Uterus (tissue), 2 donors: ENCODE data around the gene EPHB3.

Experiments
- POLR2A ChIP-seq, 2 donors: fragments of 450-650 bp; IDR thresholded peaks; one replicate each; pipeline ENCODE4 v1.6.1; 2016; ENCODE audit warnings: antibody characterized with exemption in 2 of 2, mild to moderate bottlenecking in 1 of 2, moderate library complexity in 1 of 2
- TF ChIP-seq, protein P1 (sequence below), 4 experiments: fragments of 200-600 bp in 2 of 4; fragments of 450-650 bp in 2 of 4; sonication (generic) in 2 of 4; IDR thresholded peaks; one replicate each; pipeline ENCODE4 v1.5.1; 2016 to 2019; ENCODE audit warnings: antibody characterized with exemption in 4 of 4, mild to moderate bottlenecking in 2 of 4, moderate library complexity in 1 of 4

- TF ChIP-seq, protein P1, sequence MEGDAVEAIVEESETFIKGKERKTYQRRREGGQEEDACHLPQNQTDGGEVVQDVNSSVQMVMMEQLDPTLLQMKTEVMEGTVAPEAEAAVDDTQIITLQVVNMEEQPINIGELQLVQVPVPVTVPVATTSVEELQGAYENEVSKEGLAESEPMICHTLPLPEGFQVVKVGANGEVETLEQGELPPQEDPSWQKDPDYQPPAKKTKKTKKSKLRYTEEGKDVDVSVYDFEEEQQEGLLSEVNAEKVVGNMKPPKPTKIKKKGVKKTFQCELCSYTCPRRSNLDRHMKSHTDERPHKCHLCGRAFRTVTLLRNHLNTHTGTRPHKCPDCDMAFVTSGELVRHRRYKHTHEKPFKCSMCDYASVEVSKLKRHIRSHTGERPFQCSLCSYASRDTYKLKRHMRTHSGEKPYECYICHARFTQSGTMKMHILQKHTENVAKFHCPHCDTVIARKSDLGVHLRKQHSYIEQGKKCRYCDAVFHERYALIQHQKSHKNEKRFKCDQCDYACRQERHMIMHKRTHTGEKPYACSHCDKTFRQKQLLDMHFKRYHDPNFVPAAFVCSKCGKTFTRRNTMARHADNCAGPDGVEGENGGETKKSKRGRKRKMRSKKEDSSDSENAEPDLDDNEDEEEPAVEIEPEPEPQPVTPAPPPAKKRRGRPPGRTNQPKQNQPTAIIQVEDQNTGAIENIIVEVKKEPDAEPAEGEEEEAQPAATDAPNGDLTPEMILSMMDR (IDR thresholded peaks at IDR 0.05), result peak; percentile 89 to 95 (median 90)
- no peak for TF ChIP-seq POLR2A (IDR thresholded peaks at IDR 0.05)
These were observed 17.6 kb upstream of the EPHB3 start for GRCh38 chr3:184543843-184544512.
